NCI-H2081 treated with DMSO at 0.1 percent for 48 hours (cell line): ENCODE results near the gene HLA-DRB1.
"Not testable (repeated sequence)": the region's sequence is repeated elsewhere in the genome, so short reads cannot be mapped to it uniquely, and the experiment has no call there.

Source experiments
- DNase-seq: peaks from one replicate; lab custom pipeline; 2025; lab: John Stamatoyannopoulos, UW

HLA-DRB1 gene

DNA sequence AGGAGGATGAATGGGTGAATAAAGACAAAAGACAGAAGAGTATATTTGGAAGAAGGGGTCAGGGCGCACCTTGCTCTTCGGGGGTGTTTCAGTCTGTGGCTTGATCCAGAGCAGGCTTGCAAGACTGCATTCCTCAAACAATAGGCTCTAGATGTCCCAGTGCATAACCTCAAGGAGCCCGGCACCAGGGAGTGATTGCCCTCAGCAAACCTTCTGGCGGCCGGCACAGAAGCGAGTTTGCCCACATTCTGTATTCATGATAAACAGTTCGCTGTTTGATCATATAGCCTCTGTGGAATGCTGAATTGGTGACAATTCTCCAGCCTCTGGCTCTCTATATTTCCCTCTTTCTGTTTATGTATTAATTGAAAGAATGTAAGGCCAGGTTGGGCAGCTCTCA, 29.9 kb downstream of the HLA-DRB1 start:
- DNase-seq = no peak

DNA sequence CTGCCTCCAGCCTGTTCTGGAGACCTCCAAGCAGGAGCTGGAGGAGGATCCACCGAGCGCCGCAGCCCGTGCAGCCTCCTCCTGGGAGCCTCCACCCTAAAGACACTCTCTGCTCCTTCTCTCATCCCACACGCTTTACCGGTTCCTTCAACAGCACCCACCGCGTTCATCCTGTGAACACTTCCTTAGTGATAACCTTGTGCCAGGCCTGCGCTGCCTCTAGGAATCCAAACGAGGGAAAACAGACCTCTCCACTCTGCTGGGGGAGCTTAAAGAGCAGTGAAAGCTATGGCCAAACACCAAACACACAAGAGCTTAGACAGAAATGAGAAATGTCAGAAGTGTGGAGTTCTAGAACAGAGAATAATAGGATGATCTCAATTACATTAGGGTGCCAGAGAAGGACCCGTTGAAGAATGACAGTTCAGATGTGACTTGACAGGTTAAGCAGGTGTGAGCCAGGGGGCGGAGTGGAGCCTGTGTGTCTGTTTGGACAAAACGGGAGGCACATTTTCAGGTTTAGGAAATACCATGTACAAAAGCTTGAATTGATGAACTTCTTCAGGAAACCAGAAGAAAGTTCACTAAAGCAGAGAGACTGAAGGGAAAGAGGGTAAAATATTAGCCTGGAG, 31.1 kb downstream of the HLA-DRB1 start:
- no peak for DNase-seq

DNA sequence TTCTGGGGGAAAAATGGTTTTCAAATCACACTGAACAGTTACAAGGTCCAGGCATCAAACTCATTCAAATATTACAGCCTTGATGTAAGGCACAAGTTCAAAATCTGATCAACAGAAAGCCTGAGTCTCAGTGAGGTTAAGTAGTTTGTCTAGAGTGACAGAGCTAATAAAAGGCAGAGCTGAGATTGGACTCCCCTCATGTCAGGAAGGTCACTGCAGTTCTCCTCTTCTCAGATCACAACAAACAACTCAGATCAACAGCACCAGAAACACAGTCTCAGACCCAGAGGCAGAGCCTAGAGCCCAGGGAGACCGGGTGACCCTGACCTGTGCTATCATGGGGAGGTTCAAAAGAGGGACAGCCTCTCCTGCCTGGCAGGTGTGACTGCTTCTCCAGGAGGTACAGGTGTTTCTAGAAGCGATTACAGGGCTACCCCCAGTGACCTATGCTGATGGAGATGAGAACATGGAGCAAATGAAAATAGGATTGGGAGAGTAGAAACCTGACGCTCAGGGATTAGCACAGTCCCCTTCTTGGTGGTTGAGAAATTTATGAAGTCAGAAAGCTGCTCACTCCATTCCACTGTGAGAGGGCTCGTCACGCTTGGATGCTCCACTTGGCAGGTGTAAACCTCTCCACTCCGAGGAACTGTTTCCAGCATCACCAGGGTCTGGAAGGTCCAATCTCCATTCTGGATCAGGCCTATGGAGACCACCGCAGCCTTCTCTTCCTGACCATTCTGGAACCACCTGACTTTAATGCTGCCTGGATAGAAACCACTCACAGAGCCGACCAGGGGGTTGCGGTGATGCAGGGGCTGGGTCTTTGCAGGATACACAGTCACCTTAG, 35.3 kb downstream of the HLA-DRB1 start:
- DNase-seq = no peak

DNA sequence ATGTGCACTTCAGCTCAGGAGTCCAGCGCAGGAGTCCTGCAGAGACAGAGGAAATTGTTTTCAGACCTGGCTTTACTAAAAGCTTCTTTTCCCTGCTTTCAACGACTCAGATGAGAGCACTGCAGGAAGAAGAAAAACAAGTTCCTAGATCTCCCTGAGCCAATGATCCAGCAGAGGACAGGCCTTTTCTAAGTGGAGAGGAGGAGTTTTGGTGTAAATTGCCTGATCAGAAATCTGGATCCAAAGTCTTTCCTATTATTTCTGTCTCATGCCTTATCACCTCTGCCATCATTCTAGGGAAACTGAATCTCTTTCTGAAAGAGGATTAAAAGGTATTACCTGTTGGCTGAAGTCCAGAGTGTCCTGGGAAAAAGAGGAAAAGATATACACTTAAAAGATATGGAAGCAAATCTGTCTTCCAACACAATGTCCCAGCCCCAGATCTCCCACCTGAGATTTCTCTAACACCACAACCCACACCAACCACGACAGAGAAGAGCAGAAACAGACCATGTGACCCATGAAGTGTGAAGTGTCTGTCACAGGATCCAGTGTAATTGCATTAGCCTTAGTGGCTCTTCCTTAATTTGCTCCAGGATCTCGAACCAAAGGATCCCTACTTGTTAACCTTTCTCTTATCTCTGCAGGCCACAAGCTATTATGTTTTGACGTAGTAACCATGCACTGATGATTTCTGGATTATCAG, 36.5 kb downstream of the HLA-DRB1 start:
- no peak for DNase-seq

- DNase-seq = no peak
These were observed 38.2 kb downstream of the HLA-DRB1 start for GRCh38 chr6:32551410-32551809.

DNA sequence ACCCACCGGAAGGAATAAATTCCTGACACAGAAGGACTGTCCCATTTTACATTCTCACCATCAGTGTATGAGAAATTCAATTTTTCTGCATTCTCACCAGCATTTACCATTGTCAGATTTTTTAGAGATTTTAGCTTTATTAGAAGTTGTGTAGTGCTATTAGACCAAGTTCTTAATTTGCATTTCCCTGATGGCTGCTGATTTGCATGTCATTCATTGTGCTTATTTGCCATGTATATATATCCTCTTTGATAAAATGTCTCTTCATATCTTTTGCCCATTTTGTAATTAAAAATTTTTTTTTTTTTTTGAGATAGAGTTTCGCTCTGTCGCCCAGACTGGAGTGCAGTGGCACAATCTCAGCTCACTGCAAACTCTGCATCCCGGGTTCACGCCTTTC, 49.8 kb downstream of the HLA-DRB1 start:
- DNase-seq = no peak

GRCh38 chr6:32530431-32530793, 59.2 kb downstream of the HLA-DRB1 start:
- DNase-seq = not testable (repeated sequence)

DNA sequence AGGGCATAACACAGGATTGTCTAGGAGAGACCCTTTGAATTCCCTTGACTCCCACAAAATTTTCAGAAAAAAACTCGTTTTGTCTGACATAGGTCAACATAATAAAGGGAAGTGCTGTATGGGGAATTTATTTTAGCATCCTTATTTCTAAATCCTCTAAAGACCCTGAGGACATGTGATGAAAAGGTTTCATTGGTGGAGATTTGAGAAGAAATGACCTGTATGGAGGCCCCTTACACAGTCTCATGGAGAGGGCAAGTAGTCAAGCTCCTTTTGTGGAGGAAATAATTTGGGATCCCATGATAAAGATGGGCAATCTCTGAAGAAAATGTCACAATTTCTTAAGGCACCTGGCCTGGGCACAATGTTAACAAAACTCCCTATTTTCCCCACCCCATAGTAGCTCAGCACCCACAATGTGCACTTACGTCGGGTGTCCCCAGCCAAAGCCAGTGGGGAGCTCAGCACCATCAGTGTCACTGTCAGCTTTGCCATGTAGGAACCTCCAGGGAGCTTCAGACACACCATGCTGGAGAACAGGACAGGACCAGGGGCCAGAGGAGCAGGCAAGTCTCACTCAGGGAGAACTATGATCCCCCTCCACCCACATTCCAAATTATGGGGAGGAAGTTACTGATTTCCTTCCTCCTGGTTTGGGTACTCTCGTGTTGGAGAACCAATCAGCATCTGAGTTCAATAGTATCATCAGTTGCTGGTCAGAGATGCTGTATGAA, 59.8 kb downstream of the HLA-DRB1 start, which contains the start of gene HLA-DRB5:
Gene HLA-DRB5 (minus strand): TSS at position 591 of the 734 bp plus-strand sequence. CDS start 63 bp downstream, at position 528.
- DNase-seq = no peak
